Calu3 (cell line): ENCODE data around the gene HMMR. TPM values are rescaled to one million over a fixed set of nuclear protein-coding genes. Genes with fewer than 3 reads are reported as not detected.
A peak's percentile ranks its signal among the peaks of the same experiment; 100 is the strongest.

Experiments used
- BruUV-seq: library from RNA; stranded (reverse); fragments of 400-500 nt; replicated peaks from 2 replicates; lab custom pipeline; 2021; lab: Mats Ljungman, UMichigan
- CTCF ChIA-PET: fragments of 300-600 bp; sonication (Branson Sonifier 250); formaldehyde crosslinking; loops from one replicate; lab custom pipeline; 2022; ENCODE audit warnings: antibody characterized with exemption; lab: Charles Lee
- DNase-seq: peaks from one replicate; pipeline ENCODE4 v3.0.0; 2022
- H3K27ac Mint-ChIP-seq: one replicate; pipeline ENCODE4 v1.8.0; 2022; ENCODE audit warnings: mixed read lengths; ENCODE audit not compliant: unreplicated experiment
- H3K27me3 Mint-ChIP-seq: one replicate; pipeline ENCODE4 v1.8.0; 2022; ENCODE audit warnings: mixed read lengths; ENCODE audit not compliant: unreplicated experiment
- H3K36me3 Mint-ChIP-seq: one replicate; pipeline ENCODE4 v1.8.0; 2022; ENCODE audit warnings: mild to moderate bottlenecking, moderate library complexity, mixed read lengths; ENCODE audit not compliant: insufficient read depth, unreplicated experiment
- H3K4me1 Mint-ChIP-seq: one replicate; pipeline ENCODE4 v1.8.0; 2022; ENCODE audit warnings: mild to moderate bottlenecking, low read depth, mixed read lengths; ENCODE audit not compliant: unreplicated experiment
- H3K4me3 Mint-ChIP-seq: one replicate; pipeline ENCODE4 v1.8.0; 2022; ENCODE audit warnings: mild to moderate bottlenecking, low read depth, moderate library complexity, mixed read lengths; ENCODE audit not compliant: unreplicated experiment
- H3K9me3 Mint-ChIP-seq: one replicate; pipeline ENCODE4 v1.8.0; 2022; ENCODE audit warnings: low read depth, mixed read lengths; ENCODE audit not compliant: unreplicated experiment
- intact Hi-C: fragments of 100-400 bp; cut with micrococcal nuclease; formaldehyde crosslinking; loops from one replicate; pipeline ENCODE4 v1.10.0; 2022; ENCODE audit not compliant: unreplicated experiment
- total RNA-seq: library from RNA; stranded (reverse); gene quantifications from 2 replicates; pipeline ENCODE4 v1.2.3, GENCODE V29; 2022
- TF ChIP-seq, protein P1 (sequence below): fragments of 200-600 bp; IDR thresholded peaks from one replicate; pipeline ENCODE4 v1.8.0; 2022; ENCODE audit warnings: antibody characterized with exemption; ENCODE audit not compliant: unreplicated experiment

The HMMR gene
- total RNA-seq, 1 experiment from 2014 or later, result 54.3 TPM

- TF ChIP-seq, protein P1, sequence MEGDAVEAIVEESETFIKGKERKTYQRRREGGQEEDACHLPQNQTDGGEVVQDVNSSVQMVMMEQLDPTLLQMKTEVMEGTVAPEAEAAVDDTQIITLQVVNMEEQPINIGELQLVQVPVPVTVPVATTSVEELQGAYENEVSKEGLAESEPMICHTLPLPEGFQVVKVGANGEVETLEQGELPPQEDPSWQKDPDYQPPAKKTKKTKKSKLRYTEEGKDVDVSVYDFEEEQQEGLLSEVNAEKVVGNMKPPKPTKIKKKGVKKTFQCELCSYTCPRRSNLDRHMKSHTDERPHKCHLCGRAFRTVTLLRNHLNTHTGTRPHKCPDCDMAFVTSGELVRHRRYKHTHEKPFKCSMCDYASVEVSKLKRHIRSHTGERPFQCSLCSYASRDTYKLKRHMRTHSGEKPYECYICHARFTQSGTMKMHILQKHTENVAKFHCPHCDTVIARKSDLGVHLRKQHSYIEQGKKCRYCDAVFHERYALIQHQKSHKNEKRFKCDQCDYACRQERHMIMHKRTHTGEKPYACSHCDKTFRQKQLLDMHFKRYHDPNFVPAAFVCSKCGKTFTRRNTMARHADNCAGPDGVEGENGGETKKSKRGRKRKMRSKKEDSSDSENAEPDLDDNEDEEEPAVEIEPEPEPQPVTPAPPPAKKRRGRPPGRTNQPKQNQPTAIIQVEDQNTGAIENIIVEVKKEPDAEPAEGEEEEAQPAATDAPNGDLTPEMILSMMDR, result no peak
Observed at GRCh38 chr5:163432544-163432943, 27.9 kb upstream of the HMMR start.

GRCh38 chr5:163433271-163433670, 27.2 kb upstream of the HMMR start:
- BruUV-seq, result no TSS peak
- no peak for DNase-seq
- Mint-ChIP-seq H3K27ac (no peak overlapping the region), H3K4me3 (no peak overlapping the region), H3K27me3 (no peaks in the 10 kb centered on the region), H3K9me3 (no peaks in the 10 kb centered on the region), H3K4me1 (peaks cover 26% of the 10 kb centered on the region), H3K36me3 (peaks cover 21% of the 10 kb centered on the region)
- CTCF ChIA-PET, result no interaction called here
- intact Hi-C loops, result no loop called here
- TF ChIP-seq, protein P1, result no peak

More at GRCh38 chr5:163432544-163432943, 27.9 kb upstream of the HMMR start:
- DNase-seq, result no peak
- CTCF ChIA-PET, result no interaction called here
- no TSS peak for BruUV-seq
- peaks cover 13% of the 10 kb centered on the region for H3K36me3 Mint-ChIP-seq
- no peak overlapping the region for H3K4me3 Mint-ChIP-seq
- no peaks in the 10 kb centered on the region for H3K9me3 Mint-ChIP-seq
- intact Hi-C loops, result no loop called here
- H3K4me1 Mint-ChIP-seq, result peaks cover 26% of the 10 kb centered on the region
- H3K27me3 Mint-ChIP-seq, result no peaks in the 10 kb centered on the region
- H3K27ac Mint-ChIP-seq, result no peak overlapping the region

- no peak overlapping the region for H3K4me3 Mint-ChIP-seq
- intact Hi-C loops, result no loop called here
- BruUV-seq, result no TSS peak
- TF ChIP-seq, protein P1, result no peak
- peak; percentile 43 for DNase-seq
- H3K4me1 Mint-ChIP-seq, result peaks cover 28% of the 10 kb centered on the region
- CTCF ChIA-PET, result interaction anchor here (1.2 kb wide), 1 partner anchor 25 kb away, joined by 3 read pairs; no protein-coding TSS in a partner anchor
- H3K27me3 Mint-ChIP-seq, result no peaks in the 10 kb centered on the region
- no peaks in the 10 kb centered on the region for H3K9me3 Mint-ChIP-seq
- peak overlapping the region; percentile 53 for H3K27ac Mint-ChIP-seq
- H3K36me3 Mint-ChIP-seq, result peaks cover 32% of the 10 kb centered on the region
Observed at GRCh38 chr5:163434401-163434866, 26.0 kb upstream of the HMMR start.

GRCh38 chr5:163436515-163436914, 23.9 kb upstream of the HMMR start:
- no peaks in the 10 kb centered on the region for H3K9me3 Mint-ChIP-seq
- intact Hi-C loops, result loop anchor here (2.0 kb wide), 2 partner anchors 18 to 22 kb away; no protein-coding TSS in a partner anchor
- H3K36me3 Mint-ChIP-seq, result peaks cover 38% of the 10 kb centered on the region
- H3K27me3 Mint-ChIP-seq, result no peaks in the 10 kb centered on the region
- BruUV-seq, result no TSS peak
- peak overlapping the region; percentile 88 for H3K4me3 Mint-ChIP-seq
- no peak for DNase-seq
- peak overlapping the region; percentile 82 for H3K27ac Mint-ChIP-seq
- TF ChIP-seq, protein P1, result no peak
- H3K4me1 Mint-ChIP-seq, result peaks cover 37% of the 10 kb centered on the region
- CTCF ChIA-PET, result no interaction called here
